ENCODE results near the gene PRRG3. TPM values are rescaled to one million over a fixed set of nuclear protein-coding genes. Genes with fewer than 3 reads are reported as not detected.

The PRRG3 gene
- total RNA-seq, 1 experiment from 2014 or later: not detected

GRCh38 chrX:151737494-151737893 is 42.2 kb downstream of the PRRG3 start:
- no peaks in the 10 kb centered on the region for H3K9me3 Mint-ChIP-seq (ENCODE audit: unreplicated experiment)
- ChIA-PET CTCF (interaction anchor here (0.6 kb wide), 1 partner anchor 13 kb away, joined by 4 read pairs; no protein-coding TSS in a partner anchor), POLR2A (no interaction called here)
- H3K4me3 ChIP-seq (ENCODE audit: low read depth, low read length): no peak overlapping the region
- no peaks in the 10 kb centered on the region for H3K4me1 ChIP-seq
- no peaks in the 10 kb centered on the region for H3K9me3 ChIP-seq
- intact Hi-C loops (cut with micrococcal nuclease; ENCODE audit: unreplicated experiment): no loop called here
- H3K27ac Mint-ChIP-seq (ENCODE audit: unreplicated experiment): no peak overlapping the region
- H3K27me3 Mint-ChIP-seq (ENCODE audit: insufficient read depth, unreplicated experiment): peaks cover 27% of the 10 kb centered on the region
- no peaks in the 10 kb centered on the region for H3K36me3 ChIP-seq (ENCODE audit: control insufficient read depth, insufficient read depth, low read length)
- no peak for DNase-seq
- BruUV-seq (replicated peaks): no TSS peak
- no peak for TF ChIP-seq CTCF (IDR thresholded peaks at IDR 0.05; ENCODE audit: insufficient read depth in 1 of 2, low read depth in 1 of 2, low read length in 1 of 2, severe bottlenecking in 1 of 2, unreplicated experiment in 1 of 2)
- H3K27me3 ChIP-seq (replicated peaks; ENCODE audit: control insufficient read depth, insufficient read depth, low read length): no peaks in the 10 kb centered on the region
- H3K36me3 Mint-ChIP-seq (ENCODE audit: insufficient read depth, unreplicated experiment): no peaks in the 10 kb centered on the region
- H3K4me3 Mint-ChIP-seq (ENCODE audit: unreplicated experiment): no peak overlapping the region
- no peaks in the 10 kb centered on the region for H3K4me1 Mint-ChIP-seq (ENCODE audit: low read depth, unreplicated experiment)

GRCh38 chrX:151738751-151739150 is 43.5 kb downstream of the PRRG3 start:
- no peak for DNase-seq
- intact Hi-C loops (cut with micrococcal nuclease; ENCODE audit: unreplicated experiment): no loop called here
- no peaks in the 10 kb centered on the region for H3K9me3 ChIP-seq
- H3K4me3 ChIP-seq (ENCODE audit: low read depth, low read length): no peak overlapping the region
- Mint-ChIP-seq H3K27me3 (ENCODE audit: insufficient read depth, unreplicated experiment) (peaks cover 25% of the 10 kb centered on the region), H3K9me3 (ENCODE audit: unreplicated experiment) (no peaks in the 10 kb centered on the region), H3K4me3 (ENCODE audit: unreplicated experiment) (no peak overlapping the region), H3K27ac (ENCODE audit: unreplicated experiment) (no peak overlapping the region), H3K4me1 (ENCODE audit: low read depth, unreplicated experiment) (no peaks in the 10 kb centered on the region), H3K36me3 (ENCODE audit: insufficient read depth, unreplicated experiment) (no peaks in the 10 kb centered on the region)
- CTCF ChIA-PET: interaction anchor here (0.6 kb wide), 1 partner anchor 1171 kb away, joined by 3 read pairs; no protein-coding TSS in a partner anchor
- H3K36me3 ChIP-seq (ENCODE audit: control insufficient read depth, insufficient read depth, low read length): no peaks in the 10 kb centered on the region
- no peak for TF ChIP-seq CTCF (IDR thresholded peaks at IDR 0.05; ENCODE audit: insufficient read depth in 1 of 2, low read depth in 1 of 2, low read length in 1 of 2, severe bottlenecking in 1 of 2, unreplicated experiment in 1 of 2)
- H3K27me3 ChIP-seq (replicated peaks; ENCODE audit: control insufficient read depth, insufficient read depth, low read length): no peaks in the 10 kb centered on the region
- no TSS peak for BruUV-seq (replicated peaks)
- H3K4me1 ChIP-seq: no peaks in the 10 kb centered on the region
- POLR2A ChIA-PET: no interaction called here

- Mint-ChIP-seq H3K4me1 (ENCODE audit: low read depth, unreplicated experiment) (no peaks in the 10 kb centered on the region), H3K27ac (ENCODE audit: unreplicated experiment) (no peak overlapping the region), H3K4me3 (ENCODE audit: unreplicated experiment) (no peak overlapping the region), H3K27me3 (ENCODE audit: insufficient read depth, unreplicated experiment) (peaks cover 10% of the 10 kb centered on the region), H3K36me3 (ENCODE audit: insufficient read depth, unreplicated experiment) (no peaks in the 10 kb centered on the region), H3K9me3 (ENCODE audit: unreplicated experiment) (no peaks in the 10 kb centered on the region)
- Histone ChIP-seq H3K27me3 (replicated peaks; ENCODE audit: control insufficient read depth, insufficient read depth, low read length) (no peaks in the 10 kb centered on the region), H3K9me3 (no peaks in the 10 kb centered on the region), H3K4me1 (no peaks in the 10 kb centered on the region), H3K4me3 (ENCODE audit: low read depth, low read length) (no peak overlapping the region), H3K36me3 (ENCODE audit: control insufficient read depth, insufficient read depth, low read length) (no peaks in the 10 kb centered on the region)
- TF ChIP-seq CTCF (IDR thresholded peaks at IDR 0.05; ENCODE audit: insufficient read depth in 1 of 2, low read depth in 1 of 2, low read length in 1 of 2, severe bottlenecking in 1 of 2, unreplicated experiment in 1 of 2): no peak
- intact Hi-C loops (cut with micrococcal nuclease; ENCODE audit: unreplicated experiment): no loop called here
- no peak for DNase-seq
- POLR2A ChIA-PET: no interaction called here
- no TSS peak for BruUV-seq (replicated peaks)
- CTCF ChIA-PET: no interaction called here
These were observed 46.3 kb downstream of the PRRG3 start for GRCh38 chrX:151741606-151742005.
